ENCODE measurements around the gene PPL.

The PPL gene

DNA sequence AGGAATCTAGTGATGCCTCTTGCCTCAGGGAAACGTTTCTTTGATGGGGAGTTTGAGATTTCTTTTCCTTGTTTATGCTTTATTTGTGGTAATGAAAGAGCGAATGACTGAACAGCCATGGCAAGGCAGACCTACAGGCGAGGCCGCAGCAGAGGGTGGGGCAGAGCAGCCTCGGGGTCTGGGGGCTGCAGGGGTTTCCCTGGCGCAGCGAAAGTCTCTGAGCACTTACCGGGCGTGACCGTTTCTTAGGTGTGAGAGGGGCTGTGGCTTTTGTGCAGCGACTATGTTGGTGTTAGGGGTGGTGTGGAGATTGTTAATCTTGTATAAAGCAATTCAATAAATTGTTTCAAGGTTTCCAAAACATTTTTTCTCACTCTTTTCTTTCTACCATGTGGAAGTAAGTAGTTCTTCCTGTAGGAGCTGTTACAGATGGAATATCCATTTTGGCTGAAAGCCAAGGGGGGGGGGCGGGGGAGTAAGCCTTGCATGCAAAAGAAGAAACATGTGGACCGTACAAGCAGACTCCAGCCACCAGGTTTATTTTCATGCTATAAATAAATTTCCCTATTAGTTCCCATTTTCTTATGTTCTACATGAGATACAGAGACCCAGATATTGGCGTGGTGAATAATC lies 54.8 kb downstream of the PPL start:
- no peak overlapping the region for H3K27ac ChIP-seq
- H3K79me2 ChIP-seq, result no peaks in the 10 kb centered on the region
- H2AFZ ChIP-seq, result no peak overlapping the region
- H3K9me3 ChIP-seq (ENCODE audit: control insufficient read depth, low read length), result no peaks in the 10 kb centered on the region
- TF ChIP-seq, protein P1, sequence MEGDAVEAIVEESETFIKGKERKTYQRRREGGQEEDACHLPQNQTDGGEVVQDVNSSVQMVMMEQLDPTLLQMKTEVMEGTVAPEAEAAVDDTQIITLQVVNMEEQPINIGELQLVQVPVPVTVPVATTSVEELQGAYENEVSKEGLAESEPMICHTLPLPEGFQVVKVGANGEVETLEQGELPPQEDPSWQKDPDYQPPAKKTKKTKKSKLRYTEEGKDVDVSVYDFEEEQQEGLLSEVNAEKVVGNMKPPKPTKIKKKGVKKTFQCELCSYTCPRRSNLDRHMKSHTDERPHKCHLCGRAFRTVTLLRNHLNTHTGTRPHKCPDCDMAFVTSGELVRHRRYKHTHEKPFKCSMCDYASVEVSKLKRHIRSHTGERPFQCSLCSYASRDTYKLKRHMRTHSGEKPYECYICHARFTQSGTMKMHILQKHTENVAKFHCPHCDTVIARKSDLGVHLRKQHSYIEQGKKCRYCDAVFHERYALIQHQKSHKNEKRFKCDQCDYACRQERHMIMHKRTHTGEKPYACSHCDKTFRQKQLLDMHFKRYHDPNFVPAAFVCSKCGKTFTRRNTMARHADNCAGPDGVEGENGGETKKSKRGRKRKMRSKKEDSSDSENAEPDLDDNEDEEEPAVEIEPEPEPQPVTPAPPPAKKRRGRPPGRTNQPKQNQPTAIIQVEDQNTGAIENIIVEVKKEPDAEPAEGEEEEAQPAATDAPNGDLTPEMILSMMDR (IDR thresholded peaks at IDR 0.05), result no peak
- H3K4me1 ChIP-seq, result peaks cover 8% of the 10 kb centered on the region
- H3K36me3 ChIP-seq (ENCODE audit: control insufficient read depth, insufficient read depth, low read length), result no peaks in the 10 kb centered on the region
- H3K27me3 ChIP-seq (ENCODE audit: control insufficient read depth, insufficient read depth, low read length), result no peaks in the 10 kb centered on the region
- H3K9ac ChIP-seq, result no peak overlapping the region
- no peak overlapping the region for H3K4me3 ChIP-seq (ENCODE audit: low read depth, low read length)
- H3K4me2 ChIP-seq (ENCODE audit: low read length), result peak overlapping the region; percentile 28

DNA sequence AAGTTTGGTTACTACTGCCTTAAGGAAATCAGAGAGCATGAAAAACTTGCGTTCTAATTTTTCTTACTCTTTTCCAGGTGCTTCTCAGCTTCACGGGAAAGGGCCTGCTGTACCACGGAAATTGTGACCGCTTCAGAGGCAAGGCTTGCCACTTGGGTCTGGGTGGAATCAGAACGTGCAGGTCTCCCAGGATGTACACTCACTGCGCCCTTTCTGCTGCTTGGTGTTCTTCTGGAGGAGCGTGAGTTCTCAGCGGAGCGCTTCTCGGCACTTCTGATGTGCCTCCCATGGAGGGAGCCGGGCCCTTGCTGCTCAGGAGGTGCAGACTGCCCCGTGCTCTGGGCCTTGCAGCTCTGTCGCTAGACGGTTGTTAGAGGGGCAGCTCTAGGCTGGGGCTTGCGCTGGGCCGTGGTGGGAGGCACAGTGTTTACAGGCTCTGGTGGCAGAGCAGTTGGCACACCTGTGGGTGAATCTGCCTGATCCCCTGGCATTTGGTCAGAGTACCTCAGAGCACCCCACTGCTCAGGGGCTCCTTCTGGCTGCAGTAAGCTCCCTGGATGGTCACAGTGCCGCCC lies 56.9 kb downstream of the PPL start:
- Histone ChIP-seq H3K36me3 (ENCODE audit: control insufficient read depth, insufficient read depth, low read length) (no peaks in the 10 kb centered on the region), H3K79me2 (no peaks in the 10 kb centered on the region), H2AFZ (no peak overlapping the region), H3K9ac (no peak overlapping the region), H3K4me3 (ENCODE audit: low read depth, low read length) (no peak overlapping the region), H3K27ac (no peak overlapping the region), H3K27me3 (ENCODE audit: control insufficient read depth, insufficient read depth, low read length) (no peaks in the 10 kb centered on the region), H3K4me2 (ENCODE audit: low read length) (no peak overlapping the region), H3K4me1 (peaks cover 8% of the 10 kb centered on the region), H3K9me3 (ENCODE audit: control insufficient read depth, low read length) (no peaks in the 10 kb centered on the region)
- TF ChIP-seq, protein P1 (IDR thresholded peaks at IDR 0.05), result no peak

DNA sequence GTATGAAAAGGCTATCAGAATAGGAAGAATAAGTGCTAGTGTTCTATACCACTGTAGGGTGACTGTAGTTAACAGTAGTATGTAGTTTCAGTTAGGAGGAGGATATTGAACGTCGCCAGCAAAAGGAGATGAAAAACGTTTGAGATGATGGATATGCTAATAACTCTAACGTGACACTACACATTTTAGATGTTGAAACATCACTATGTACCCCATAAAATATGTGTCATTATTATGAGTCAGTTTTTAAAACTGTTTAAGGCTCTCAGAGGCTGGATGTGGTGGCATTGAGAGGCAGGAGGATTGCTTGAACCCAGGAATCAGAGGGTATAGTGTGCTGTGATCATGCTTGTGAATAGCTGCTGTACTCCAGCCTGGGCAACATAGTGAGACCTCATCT lies 57.9 kb downstream of the PPL start:
- Histone ChIP-seq H3K36me3 (ENCODE audit: control insufficient read depth, insufficient read depth, low read length) (no peaks in the 10 kb centered on the region), H3K27ac (no peak overlapping the region)

DNA sequence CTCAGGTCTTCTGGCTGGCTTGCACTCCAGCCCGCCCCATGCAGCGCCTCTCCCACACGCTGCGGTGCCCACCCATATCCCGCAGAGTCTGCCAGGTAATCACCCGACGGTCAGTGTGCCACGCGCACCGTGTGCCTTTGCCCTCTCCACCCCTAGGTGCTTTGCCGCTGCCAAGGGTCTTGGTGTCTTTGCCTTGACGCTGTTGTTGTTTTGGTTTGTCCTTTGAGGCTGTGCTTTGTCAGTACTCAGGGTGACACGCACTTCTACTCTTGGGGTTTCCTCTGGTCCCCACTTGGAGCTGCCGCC lies 59.6 kb downstream of the PPL start:
- Histone ChIP-seq H3K36me3 (ENCODE audit: control insufficient read depth, insufficient read depth, low read length) (no peaks in the 10 kb centered on the region), H3K4me1 (peaks cover 3% of the 10 kb centered on the region), H3K79me2 (no peaks in the 10 kb centered on the region), H3K27me3 (ENCODE audit: control insufficient read depth, insufficient read depth, low read length) (no peaks in the 10 kb centered on the region), H3K9me3 (ENCODE audit: control insufficient read depth, low read length) (no peaks in the 10 kb centered on the region), H2AFZ (no peak overlapping the region), H3K9ac (no peak overlapping the region), H3K4me3 (ENCODE audit: low read depth, low read length) (no peak overlapping the region), H3K27ac (no peak overlapping the region), H3K4me2 (ENCODE audit: low read length) (no peak overlapping the region)
- TF ChIP-seq, protein P1 (IDR thresholded peaks at IDR 0.05), result no peak

More for the DNA sequence above, 57.9 kb downstream of the PPL start:
- H3K4me2 ChIP-seq (ENCODE audit: low read length), result no peak overlapping the region
- TF ChIP-seq, protein P1 (IDR thresholded peaks at IDR 0.05), result no peak
- no peaks in the 10 kb centered on the region for H3K27me3 ChIP-seq (ENCODE audit: control insufficient read depth, insufficient read depth, low read length)
- no peaks in the 10 kb centered on the region for H3K79me2 ChIP-seq
- H3K4me3 ChIP-seq (ENCODE audit: low read depth, low read length), result no peak overlapping the region
- H2AFZ ChIP-seq, result no peak overlapping the region
- no peaks in the 10 kb centered on the region for H3K9me3 ChIP-seq (ENCODE audit: control insufficient read depth, low read length)
- H3K9ac ChIP-seq, result no peak overlapping the region
- H3K4me1 ChIP-seq, result peaks cover 8% of the 10 kb centered on the region
